ENCODE results near the gene SBK1. TPM values are rescaled to one million over a fixed set of nuclear protein-coding genes. Genes with fewer than 3 reads are reported as not detected.
"Not testable (repeated sequence)": the region's sequence is repeated elsewhere in the genome, so short reads cannot be mapped to it uniquely, and the experiment has no call there.

SBK1 gene
- total RNA-seq, 2 donors from 2014 or later = 0.47 to 0.52 TPM

- not testable (repeated sequence) for H3K4me3 ChIP-seq; H3K9me3 ChIP-seq; H3K27ac ChIP-seq; H3K27me3 ChIP-seq; H3K36me3 ChIP-seq; DNase-seq (ENCODE audit: low spot score); H3K4me1 ChIP-seq
Observed at GRCh38 chr16:28362600-28362999, 70.3 kb downstream of the SBK1 start.

DNA sequence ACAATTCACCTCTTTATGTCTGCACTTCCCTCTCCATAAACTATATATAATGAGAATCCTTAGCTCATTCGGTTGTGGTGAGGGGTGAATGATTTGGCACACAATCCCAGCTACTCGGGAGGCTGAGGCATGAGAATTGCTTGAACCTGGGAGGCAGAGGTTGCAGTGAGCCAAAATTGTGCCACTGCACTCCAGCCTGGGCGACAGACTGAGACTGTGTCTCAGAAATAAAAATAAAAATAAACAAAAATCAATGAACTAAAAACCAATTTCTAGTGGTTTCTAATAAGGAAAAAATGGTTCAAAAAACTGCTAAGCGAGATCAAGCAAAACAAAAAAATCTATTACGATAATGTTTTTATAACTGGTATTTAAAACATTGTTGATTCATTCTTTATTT is 71.1 kb downstream of the SBK1 start, which contains the start of gene NPIPB6:
NPIPB6 (minus strand) TSS at position 101 of the 400 bp plus-strand sequence. CDS start 686 bp downstream, outside the sequence.
- not testable (repeated sequence) for H3K27ac ChIP-seq; H3K9me3 ChIP-seq; H3K4me3 ChIP-seq; H3K36me3 ChIP-seq; H3K27me3 ChIP-seq; DNase-seq (ENCODE audit: low spot score); H3K4me1 ChIP-seq

GRCh38 chr16:28364268-28365173 is 72.2 kb downstream of the SBK1 start:
- not testable (repeated sequence) for H3K4me1 ChIP-seq; H3K4me3 ChIP-seq; H3K9me3 ChIP-seq; DNase-seq (ENCODE audit: low spot score); H3K27me3 ChIP-seq; H3K36me3 ChIP-seq; H3K27ac ChIP-seq

DNA sequence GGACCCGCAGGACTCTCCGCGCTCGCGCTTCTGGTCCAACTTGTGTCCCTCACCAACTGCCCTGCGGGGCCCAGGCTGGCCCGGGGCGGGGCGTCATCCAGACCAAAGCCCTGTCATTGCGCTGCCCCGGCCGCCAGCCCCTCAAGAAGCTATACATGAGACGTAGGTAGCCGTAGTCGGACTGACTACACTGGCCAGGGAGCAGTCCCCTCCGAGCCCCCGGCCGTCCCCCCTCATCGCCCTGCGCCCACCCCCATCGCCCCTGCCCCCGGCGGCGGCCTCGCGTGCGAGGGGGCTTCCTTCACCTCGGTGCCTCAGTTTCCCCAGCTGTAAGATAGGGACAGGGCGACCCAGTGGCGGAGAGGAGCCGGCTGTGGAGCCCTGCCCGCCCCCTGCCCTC is 75.6 kb downstream of the SBK1 start:
- not testable (repeated sequence) for H3K4me3 ChIP-seq; H3K4me1 ChIP-seq; H3K36me3 ChIP-seq; H3K27ac ChIP-seq; H3K9me3 ChIP-seq; H3K27me3 ChIP-seq; DNase-seq (ENCODE audit: low spot score)

Other genes with a start within 250 kb of the SBK1 start
- 10 to 100 TPM; 13.9 to 34.7 TPM for gene GSG1L, start 228.8 kb upstream of the SBK1 start, total RNA-seq
- 10 to 100 TPM; 17.9 to 29.8 TPM for gene XPO6, start 80.6 kb upstream of the SBK1 start, total RNA-seq
- gene NPIPB6, start 71.0 kb downstream of the SBK1 start, total RNA-seq = 1 to 10 TPM in 1 of 2 donors, not detected in 1; 1.1 TPM
- gene EIF3CL, start 111.3 kb downstream of the SBK1 start, total RNA-seq = 100 to 1,000 TPM in 1 of 2 donors, 10 to 100 TPM in 1; 89.0 to 124 TPM
- gene NPIPB7, start 179.8 kb downstream of the SBK1 start, total RNA-seq = not detected
- gene CLN3, start 199.5 kb downstream of the SBK1 start, total RNA-seq = 10 to 100 TPM; 16.5 to 16.9 TPM
- gene APOBR, start 202.1 kb downstream of the SBK1 start, total RNA-seq = 1 to 10 TPM in 1 of 2 donors, under 1 TPM in 1; 0.78 to 2.0 TPM
- not detected for gene IL27, start 214.3 kb downstream of the SBK1 start, total RNA-seq
- 10 to 100 TPM; 12.4 to 26.9 TPM for gene NUPR1, start 246.4 kb downstream of the SBK1 start, total RNA-seq

Data from right atrium auricular region (tissue), 2 donors.